ENCODE measurements around the gene XXYLT1. TPM values are rescaled to one million over a fixed set of nuclear protein-coding genes. Genes with fewer than 3 reads are reported as not detected.

XXYLT1 gene
- polyA plus RNA-seq, 2 of the 4 experiments (the other 2 are of a cell fraction), result 11.9 to 12.0 TPM

- 84% methylated on average over 12 of the region's 12 CpGs for WGBS (ENCODE audit: missing lambda C conversion rate)
- no peak for TF ChIP-seq SMC3 (IDR thresholded peaks at IDR 0.05)
- Histone ChIP-seq H3K4me3 (no peak overlapping the region), H3K27ac (no peak overlapping the region), H3K4me2 (no peak overlapping the region), H3K4me1 (no peaks in the 10 kb centered on the region), H3K9me3 (no peaks in the 10 kb centered on the region)
- FAIRE-seq, result no peak
- CTCF ChIA-PET, result no interaction called here
- ATAC-seq, result no peak
- POLR2A ChIA-PET, result no interaction called here
- DNase-seq (ENCODE audit: low read depth in 1 of 2, low spot score in 1 of 2), result no peak
Measured at GRCh38 chr3:195241592-195242355, 29.2 kb downstream of the XXYLT1 start.

GRCh38 chr3:195240939-195241338 lies 30.0 kb downstream of the XXYLT1 start:
- no peak for FAIRE-seq
- no peaks in the 10 kb centered on the region for H3K4me1 ChIP-seq
- TF ChIP-seq FOXS1 (CRISPR knock-in tag; IDR thresholded peaks at IDR 0.05), result no peak
- TF ChIP-seq HOXA7 (CRISPR knock-in tag; IDR thresholded peaks at IDR 0.05), result no peak
- TF ChIP-seq ELK1 (IDR thresholded peaks at IDR 0.05; ENCODE audit: low read depth, low read length), result no peak
- no peak for TF ChIP-seq TP53 (CRISPR knock-in tag; IDR thresholded peaks at IDR 0.05)
- no peak for TF ChIP-seq PHF8 (IDR thresholded peaks at IDR 0.05; ENCODE audit: borderline replicate concordance, low read depth)
- no peak for TF ChIP-seq ZFP36 (IDR thresholded peaks at IDR 0.05; ENCODE audit: borderline replicate concordance, partially characterized antibody)
- TF ChIP-seq CHD4 (IDR thresholded peaks at IDR 0.05; ENCODE audit: borderline replicate concordance), result no peak
- TF ChIP-seq KDM5A (IDR thresholded peaks at IDR 0.05), result no peak
- no peak for TF ChIP-seq HES2 (IDR thresholded peaks at IDR 0.05)
- ChIA-PET CTCF (interaction anchor here (1.6 to 2.5 kb wide), 2 partner anchors 31 to 558 kb away, joined by 5 to 8 read pairs; partner anchors contain the start of gene XXYLT1), POLR2A (no interaction called here)
- H3K4me3 ChIP-seq, result no peak overlapping the region
- no peak for DNase-seq (ENCODE audit: low read depth in 1 of 2, low spot score in 1 of 2)
- ATAC-seq, result no peak
- 89% methylated on average over 6 of the region's 6 CpGs for WGBS (ENCODE audit: missing lambda C conversion rate)
- H3K27ac ChIP-seq, result no peak overlapping the region
- H3K4me2 ChIP-seq, result no peak overlapping the region
- no peaks in the 10 kb centered on the region for H3K9me3 ChIP-seq

- TF ChIP-seq KDM5A (IDR thresholded peaks at IDR 0.05), result no peak
- no peak for TF ChIP-seq POLR2AphosphoS2 (conservative IDR thresholded peaks at IDR 0.05; ENCODE audit: low read length)
- TF ChIP-seq CHD2 (IDR thresholded peaks at IDR 0.05; ENCODE audit: low read length, partially characterized antibody), result no peak
- TF ChIP-seq CEBPB (IDR thresholded peaks at IDR 0.05), result no peak
- no peak for TF ChIP-seq FOXS1 (CRISPR knock-in tag; IDR thresholded peaks at IDR 0.05)
- no peak for TF ChIP-seq E2F6 (IDR thresholded peaks at IDR 0.05; ENCODE audit: borderline replicate concordance, low read depth)
- TF ChIP-seq TP53 (CRISPR knock-in tag; IDR thresholded peaks at IDR 0.05), result no peak
- TF ChIP-seq ZSCAN20 (CRISPR knock-in tag; IDR thresholded peaks at IDR 0.05), result no peak
- no peak for TF ChIP-seq KDM1A (IDR thresholded peaks at IDR 0.05; ENCODE audit: low read depth)
- TF ChIP-seq RNF2 (IDR thresholded peaks at IDR 0.05; ENCODE audit: borderline replicate concordance, low read depth), result no peak
- TF ChIP-seq HOXB13 (CRISPR knock-in tag; IDR thresholded peaks at IDR 0.05; ENCODE audit: low read depth), result no peak
- TF ChIP-seq GATA3 (IDR thresholded peaks at IDR 0.05; ENCODE audit: borderline replicate concordance), result no peak
- TF ChIP-seq CBX8 (IDR thresholded peaks at IDR 0.05), result no peak
- no peak for TF ChIP-seq MAZ (IDR thresholded peaks at IDR 0.05; ENCODE audit: borderline replicate concordance, low read depth, low read length)
- TF ChIP-seq ATOH8 (CRISPR knock-in tag; IDR thresholded peaks at IDR 0.05; ENCODE audit: low read depth), result no peak
- TF ChIP-seq MAFK (IDR thresholded peaks at IDR 0.05; ENCODE audit: partially characterized antibody), result no peak
- no peaks in the 10 kb centered on the region for H3K4me1 ChIP-seq
- CTCF ChIA-PET, result interaction anchor here (1.6 to 2.5 kb wide), 2 partner anchors 31 to 557 kb away, joined by 5 to 8 read pairs; partner anchors contain the start of gene XXYLT1
- WGBS (ENCODE audit: missing lambda C conversion rate), result 95% methylated on average over 15 of the region's 15 CpGs
- no peak for FAIRE-seq
- no peak for ATAC-seq
- POLR2A ChIA-PET, result no interaction called here
- H3K4me3 ChIP-seq, result no peak overlapping the region
- no peak for DNase-seq (ENCODE audit: low read depth in 1 of 2, low spot score in 1 of 2)
- H3K27ac ChIP-seq, result no peak overlapping the region
- no peak overlapping the region for H3K4me2 ChIP-seq
- H3K9me3 ChIP-seq, result no peaks in the 10 kb centered on the region
Measured at GRCh38 chr3:195240171-195240701, 30.7 kb downstream of the XXYLT1 start.

All from A549 (cell line).